Activated gamma-delta T cell treated with anti-CD3 and anti-CD28 coated beads, Interleukin-2, amount 50 U/mL, for 16 hours (primary cell): ENCODE results near the gene ERC2.

ENCODE experiments used
- DNase-seq: peaks from one replicate; pipeline ENCODE4 v3.0.0-alpha.2; 2020; ENCODE audit warnings: low read depth

The ERC2 gene

DNA sequence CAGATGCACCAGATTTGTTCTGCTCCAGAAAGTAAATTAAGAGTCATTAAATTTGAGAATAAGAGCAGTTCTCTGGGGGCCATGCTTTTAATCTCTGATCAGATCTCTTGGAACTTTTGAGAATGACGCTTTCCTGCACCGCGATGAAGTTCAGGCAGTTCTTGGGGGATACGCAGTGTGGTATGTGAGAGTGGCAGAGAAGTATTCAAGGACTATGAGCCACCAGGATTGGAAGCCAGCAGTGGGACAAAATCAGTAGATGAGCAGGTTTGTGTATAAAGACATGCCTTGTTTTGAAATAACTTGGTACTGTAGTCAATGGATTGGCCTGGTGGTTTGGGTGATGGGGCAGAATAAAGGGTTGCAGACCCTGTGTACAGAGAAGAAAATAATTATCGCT, 483.6 kb downstream of the ERC2 start:
- DNase-seq, result no peak

DNA sequence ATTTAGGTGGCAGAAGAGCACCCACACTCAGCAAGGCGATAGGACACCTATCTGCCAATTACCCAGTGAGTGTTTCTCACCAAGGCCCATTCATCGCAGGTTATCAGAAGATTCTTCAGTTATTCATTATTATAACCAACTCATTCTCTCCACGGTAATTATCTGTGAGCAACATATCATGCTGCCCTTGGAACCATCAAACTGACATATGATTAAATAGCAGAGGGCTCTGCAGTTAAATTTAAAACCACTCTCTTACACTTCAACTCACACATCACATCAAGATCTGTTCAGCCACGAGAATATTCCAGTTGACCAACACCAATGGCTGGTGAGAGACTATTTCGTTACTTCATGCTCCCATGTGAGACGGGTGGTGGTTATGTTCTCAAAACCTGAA, 489.3 kb downstream of the ERC2 start:
- no peak for DNase-seq

DNA sequence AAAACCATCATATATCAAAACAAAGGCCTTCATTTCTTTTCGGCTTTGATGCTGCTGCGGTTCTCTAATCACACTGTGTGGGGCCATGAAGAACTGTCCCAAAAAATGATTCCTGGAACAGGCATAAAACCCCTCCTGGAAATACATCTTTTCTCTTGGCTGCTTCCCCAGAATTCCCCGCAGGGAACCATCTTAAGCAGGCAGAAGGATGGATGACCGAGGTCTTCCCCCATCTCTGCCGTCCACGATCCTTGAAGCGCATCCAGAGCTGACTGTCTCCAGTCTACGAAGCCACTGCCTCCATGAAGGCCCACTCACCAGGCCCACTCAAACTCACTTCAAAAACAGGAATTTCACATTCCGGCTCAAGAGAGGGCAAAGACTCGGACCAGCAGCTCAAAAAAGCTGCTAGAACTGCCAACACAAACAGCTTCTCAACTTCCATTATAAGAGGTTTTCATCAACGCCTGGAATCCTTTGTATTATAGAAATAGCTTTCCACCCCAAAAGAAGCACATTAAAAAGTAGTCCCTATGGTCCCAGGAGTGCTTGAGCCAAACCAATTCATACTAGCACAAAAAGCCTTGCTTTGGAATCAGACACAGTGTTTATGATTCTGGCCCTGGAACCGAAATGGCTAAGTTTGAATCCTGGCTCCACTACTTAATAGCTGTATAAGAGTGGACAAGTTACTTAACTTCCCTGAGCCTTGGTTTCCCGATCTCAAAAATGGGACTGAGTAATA, 493.7 kb downstream of the ERC2 start:
- DNase-seq, result no peak

DNA sequence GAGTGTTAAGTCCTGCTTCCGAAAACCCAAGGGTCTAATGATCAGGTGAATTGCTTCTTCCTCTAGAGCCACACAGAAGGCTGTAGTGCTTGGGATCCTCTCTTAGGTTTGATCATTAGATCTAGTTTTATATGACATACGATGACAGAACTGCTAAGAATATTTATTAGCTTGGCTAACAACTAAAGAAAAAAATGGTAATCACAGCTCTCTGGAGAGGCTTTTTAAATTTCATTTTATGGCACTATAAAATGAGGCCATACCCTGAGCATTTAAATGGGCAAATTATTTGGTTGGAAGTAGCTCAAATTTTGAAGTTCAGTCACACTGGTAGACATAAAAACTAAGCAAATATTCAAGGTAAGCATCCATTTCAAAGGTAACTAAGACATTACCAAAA, 498.6 kb downstream of the ERC2 start:
- DNase-seq, result no peak

DNA sequence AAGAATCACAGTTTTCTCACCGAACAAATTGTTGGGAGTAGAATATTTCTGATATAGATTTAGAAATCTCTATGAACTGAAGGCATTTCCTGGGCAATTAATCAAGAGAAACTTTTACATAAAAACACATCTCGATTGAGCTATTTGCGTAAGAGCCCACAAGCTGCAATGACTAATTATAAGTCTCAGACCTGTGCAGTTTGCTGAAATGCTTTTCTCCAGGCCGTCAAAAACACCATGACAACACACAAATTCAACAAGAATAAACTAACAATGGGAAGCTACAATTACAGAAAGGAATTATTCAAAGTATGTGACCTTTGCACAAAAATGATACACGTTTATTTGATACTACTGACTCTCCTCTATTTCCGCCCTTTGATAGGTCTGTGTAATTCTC, 499.9 kb downstream of the ERC2 start:
- no peak for DNase-seq

DNA sequence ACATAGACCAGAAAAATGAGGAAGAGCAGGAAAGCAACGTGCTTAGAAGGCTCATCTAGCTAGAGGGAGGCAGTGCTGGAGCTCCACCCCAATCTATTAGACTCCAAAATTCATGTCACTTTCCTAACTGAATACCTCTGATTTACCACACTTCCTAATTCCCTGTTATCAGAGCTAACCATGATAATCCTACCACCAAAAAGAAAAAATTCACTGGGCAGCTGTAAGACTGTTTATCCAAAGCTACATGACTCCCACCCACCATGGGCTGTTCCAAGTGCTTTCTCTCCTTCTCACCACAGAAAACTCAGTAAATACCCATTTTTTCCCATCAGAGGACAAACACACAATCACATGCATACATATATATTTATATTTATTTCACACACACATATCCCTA, 501.7 kb downstream of the ERC2 start:
- DNase-seq, result no peak

DNA sequence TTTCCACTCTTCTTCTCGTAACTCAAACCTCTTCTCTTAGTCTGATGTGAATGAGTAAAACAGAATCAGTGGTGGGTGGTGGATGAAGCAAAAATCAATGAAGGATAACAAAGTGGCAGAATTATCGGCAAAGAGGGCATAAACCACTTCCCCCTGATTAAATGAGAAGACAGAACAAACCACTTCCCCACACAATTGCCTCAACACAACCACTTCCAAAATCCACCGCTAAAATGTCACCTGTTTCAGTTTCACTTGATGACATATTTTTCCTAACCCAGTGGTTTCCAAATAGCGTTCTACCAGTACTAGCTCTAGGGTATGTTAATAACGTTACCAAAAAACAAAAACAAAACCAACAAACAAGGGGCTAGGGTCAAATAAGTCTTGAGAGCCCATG, 502.5 kb downstream of the ERC2 start:
- no peak for DNase-seq

DNA sequence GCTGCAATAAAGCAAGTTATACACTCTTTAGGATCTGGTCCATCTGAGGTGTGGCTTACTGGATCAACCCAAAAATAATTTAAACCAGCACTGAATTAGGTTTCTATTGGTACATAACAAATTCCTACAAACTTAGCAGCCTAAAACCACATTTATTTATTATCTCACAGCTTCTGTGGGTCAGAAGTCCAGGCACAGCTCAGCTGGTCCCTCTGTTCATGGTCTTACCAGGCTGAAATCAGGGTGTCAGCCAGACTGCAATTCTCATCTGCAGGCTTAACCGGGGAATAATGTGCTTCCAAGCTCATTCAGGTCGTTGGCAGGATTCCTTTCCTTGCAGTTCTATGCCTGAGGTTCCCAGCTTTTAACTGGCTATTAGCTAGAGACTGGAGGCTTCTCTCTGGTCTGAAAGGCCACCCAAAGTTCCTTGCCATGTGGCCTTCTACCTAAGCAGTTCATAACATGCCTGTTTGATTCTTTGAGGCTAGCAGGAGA, 503.7 kb downstream of the ERC2 start:
- DNase-seq, result no peak

DNA sequence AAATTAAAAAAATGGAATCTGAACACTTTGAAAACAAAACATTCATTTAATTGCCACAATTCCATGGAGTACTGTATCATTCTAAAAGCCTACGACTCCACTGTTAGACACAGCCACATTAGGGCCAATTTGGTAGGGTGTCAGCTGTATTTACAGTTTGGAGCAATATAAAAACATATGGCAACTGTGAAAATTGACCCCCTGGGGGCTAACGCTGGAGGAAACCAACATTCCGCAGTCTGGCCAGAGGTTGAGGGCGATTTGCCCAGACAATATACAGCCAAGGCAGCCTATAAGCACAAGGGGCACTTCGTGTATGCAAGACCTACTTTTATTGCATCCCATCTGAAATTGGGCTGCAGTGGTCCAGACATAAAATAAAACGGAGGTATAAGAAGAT, 504.7 kb downstream of the ERC2 start:
- DNase-seq, result no peak

DNA sequence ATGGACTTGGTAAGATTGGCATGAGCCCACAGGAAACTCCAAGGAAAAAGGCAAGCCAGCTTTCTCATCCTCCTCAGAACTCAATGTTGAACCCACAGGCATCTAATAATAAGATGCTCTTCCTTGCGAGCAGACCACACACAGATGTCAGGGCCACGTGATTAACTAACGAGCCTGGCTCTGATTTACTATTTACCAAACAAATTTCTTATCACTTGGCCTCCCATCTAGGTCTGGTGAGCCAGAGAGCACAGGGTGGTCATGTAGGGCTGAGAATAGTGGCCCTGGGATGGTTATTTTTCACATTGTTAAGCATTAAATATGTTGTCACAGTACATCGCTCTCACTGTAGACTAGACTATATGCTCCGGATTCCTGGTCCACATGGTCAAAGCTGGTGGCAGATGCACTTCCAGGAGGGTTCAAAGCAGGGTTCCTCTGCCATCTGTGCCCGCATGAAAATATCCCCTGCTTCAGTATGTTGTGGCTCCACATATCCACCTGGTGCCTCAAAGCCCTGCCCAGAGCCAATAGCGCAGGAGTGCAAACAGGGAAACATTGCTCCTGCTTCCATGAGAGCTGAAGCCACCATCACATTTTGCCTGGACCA, 508.7 kb downstream of the ERC2 start:
- no peak for DNase-seq

DNA sequence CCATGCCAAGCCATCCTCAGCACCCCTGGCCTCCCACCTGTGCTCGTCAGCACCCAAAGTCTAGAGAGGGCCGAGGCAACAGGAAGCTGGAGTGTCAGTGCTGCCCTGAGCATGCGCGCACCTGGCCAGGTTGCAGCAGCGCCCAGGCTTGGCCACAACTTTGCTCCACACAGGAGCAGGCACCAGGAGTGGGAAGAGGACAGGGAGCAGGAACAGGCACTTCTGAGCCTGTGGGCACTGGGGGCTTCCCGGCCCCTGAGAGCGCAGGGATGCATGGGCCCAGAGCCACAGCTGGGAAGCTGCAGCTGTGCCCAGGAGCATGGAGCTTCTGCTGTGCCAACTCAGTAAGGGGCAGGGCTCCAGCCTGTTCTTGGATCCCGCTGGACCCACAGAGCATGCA, 509.7 kb downstream of the ERC2 start:
- no peak for DNase-seq

DNA sequence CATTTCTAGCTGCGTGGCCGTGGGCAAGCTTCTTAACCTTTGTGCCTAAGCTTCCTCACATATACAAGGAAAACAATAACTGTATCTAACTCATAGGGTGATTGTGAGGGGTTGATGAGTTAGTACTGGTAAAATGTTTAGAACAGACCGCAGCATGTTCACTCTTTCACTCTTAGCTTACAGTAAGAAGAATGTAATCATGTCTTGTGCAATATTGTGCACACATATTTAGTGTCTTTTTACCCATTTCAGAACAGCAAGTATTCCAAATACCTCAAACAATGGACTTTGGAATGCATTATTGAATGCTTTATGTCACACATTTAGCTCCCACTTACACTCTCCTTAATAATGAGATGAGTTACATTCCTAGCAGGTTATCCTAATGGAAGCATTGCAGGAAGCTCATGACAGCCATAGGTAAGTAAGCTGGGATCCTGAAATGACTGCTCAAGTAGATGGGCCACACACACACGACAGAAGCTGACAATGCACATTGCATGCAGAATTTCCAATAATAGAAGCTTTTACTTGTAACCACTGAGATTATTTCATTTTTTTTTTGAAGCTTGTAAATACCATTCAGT, 512.3 kb downstream of the ERC2 start:
- no peak for DNase-seq

DNA sequence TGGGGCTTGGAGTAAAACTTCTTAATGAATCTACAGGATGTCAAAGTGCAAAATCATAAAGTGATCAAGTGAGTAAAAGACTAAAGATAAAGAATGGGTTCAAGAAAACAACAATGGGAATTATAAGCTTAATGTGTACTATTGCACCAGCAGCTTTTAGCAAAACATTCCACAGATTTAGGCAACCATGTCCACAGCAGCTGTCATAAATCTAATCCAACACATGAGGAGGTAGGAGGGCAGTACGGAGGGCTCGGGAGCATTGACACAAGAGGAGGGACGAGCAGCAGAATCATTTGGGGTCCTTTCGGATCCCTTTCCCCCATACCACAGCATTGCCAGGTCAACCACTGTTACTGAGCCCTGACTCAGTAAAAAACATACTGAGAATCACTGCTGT, 516.9 kb downstream of the ERC2 start:
- no peak for DNase-seq

DNA sequence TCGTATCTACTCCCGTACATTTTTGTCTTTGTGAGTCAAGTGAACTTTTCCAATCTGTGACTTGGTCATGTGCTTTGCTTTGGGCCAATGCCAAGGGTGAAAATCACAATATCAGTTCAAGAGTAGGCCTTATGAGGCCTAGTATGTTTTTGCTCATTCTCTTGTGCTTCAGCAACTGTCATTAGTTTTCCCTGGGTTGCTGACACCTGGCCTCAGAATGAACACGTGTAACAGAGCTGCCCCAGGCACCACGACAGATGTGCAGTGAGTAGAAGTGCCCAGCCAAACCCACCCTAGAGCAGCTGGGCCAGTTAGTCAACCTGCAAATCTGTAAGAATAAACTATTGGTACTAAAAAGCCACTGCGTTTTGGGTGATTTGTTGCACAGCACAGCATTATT, 520.9 kb downstream of the ERC2 start:
- DNase-seq, result no peak

DNA sequence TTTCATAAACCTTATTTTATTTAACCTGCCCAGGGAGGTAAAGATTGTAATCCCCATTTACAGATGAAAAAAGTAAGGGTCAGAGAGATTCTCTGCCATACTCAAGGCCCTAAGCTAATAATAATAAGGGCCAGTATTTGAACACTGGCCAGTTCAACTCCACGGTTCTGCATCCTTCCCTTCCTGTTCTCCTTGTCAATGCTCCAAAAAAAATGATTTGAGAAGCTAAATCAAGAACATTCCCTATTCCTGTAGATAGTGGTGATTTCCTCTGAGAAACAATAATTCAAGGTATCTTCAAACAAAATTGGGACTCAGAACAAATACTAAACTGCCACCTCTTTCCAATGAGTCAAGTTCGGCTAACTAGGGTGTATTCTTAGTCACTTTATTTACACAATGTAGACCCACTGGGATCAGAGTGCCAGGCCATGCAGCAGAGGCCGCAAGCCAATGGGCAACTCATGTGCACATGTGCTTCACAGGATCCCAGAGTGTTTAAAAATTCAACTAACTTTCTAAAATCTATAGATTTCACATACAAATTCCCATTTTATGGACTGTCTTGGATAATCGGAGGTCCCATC, 521.6 kb downstream of the ERC2 start:
- DNase-seq, result no peak

DNA sequence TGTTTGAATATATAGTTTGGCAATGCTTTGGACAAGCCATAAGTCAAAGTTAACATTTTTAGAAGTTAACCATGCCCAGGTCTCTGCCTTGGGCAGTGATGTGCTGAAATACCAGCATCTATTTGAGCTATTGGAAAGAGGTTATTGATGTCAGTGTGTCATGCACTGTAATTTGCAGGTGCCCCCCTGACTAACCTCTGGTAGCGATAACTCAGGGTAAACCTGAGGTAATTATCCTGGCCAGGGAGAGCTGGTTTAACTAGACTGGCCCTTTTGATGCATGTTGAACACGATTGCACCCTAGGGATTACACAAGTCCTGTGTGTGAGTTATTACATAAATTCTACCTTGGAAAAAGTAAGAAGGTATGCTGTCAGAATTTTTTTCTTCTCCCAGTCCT, 525.4 kb downstream of the ERC2 start:
- DNase-seq, result no peak

DNA sequence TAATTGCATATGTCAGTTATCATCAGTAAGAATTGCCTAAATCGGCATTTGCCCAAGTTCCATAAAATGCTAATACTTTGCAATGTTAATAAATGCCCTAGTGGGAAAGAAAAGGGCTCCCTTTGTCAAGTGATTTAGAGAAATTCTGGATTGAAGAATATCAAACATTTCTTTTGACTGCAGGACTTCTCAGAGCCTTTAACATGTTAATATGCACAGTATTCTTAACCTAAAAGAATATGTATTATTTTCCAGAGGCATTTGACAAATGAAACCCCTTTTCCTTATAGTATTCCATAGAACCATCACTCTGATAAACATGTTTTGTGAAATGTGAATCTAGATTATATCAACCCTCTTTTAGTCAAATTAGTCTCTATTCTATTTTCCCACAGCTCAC, 529.0 kb downstream of the ERC2 start:
- no peak for DNase-seq

DNA sequence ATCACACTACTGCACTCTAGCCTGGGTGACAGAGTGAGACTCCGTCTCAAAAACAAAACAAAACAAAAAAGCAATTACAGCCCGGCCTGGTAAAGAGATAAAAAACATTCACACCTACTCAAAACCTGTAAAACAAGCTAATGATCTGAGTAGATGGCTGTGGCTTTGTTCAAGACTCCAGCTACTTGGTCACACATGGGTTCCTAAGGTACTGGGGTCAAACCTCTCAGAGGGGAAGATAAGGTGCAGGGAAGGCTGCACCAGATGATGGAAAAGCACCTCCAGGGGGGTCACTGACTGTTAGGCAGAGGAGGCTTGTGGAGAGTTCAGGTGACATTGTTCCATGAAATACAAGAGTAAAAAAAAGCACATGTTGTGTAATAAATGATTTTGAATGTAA, 531.0 kb downstream of the ERC2 start:
- DNase-seq, result no peak

DNA sequence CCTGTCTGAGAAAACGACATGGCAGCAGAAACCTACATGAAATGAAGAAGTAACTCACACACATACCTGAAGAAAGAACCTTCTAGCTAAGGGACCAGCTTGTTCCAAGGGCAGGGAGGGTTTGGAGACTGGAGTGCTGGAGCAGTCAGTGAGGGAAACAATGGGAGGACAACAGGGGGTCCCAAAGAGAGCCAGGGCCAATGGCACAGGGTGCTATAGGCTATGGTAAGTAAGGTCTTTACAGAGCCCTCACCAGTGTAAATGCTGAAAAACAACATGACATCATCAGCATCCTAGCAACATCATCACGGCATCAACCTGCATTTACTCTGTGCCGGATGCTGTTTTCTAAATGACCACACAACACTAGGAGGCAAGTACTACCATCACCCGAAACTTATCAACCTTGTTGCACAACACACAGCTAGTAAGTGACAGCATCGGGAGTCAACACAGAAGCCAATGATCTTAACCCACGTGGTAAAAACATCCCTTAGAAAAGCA, 531.7 kb downstream of the ERC2 start:
- DNase-seq, result no peak

DNA sequence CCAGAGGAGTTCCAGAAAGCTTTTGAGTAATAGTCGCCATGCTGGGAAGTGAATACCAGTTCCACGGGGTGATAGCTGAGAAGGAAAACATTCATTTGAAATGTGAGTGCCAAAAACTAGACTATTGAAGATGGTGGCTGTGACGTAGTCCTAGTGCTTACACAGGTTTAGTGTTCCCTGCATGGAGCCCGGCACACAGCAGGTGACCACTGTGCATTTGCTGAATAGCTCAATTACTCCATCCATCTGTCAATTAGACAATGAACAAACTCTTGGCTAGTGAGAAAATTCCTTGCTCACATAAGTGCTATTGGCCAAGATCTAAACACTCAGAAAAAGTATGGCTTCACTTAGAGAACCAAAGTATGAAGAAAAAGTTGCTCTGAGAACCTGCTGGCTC, 533.0 kb downstream of the ERC2 start:
- DNase-seq, result no peak

DNA sequence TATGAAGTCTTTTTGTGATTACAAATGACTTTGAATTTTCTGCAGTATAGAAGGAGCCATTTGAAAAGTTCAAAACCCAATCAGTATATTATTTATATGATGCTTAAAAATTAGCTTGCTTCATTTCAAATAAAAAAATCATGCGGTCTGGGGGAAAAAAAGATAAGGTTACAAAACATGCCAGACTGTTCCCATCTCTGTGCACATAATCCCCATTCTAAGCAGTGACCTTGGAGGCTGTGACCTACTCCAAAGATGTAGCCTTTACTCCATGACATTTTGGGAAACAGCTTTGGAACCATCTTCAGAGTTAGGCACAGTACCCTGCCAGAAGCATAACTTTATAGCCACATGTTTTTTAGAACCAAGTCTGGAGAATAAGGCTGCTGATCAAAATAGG, 533.5 kb downstream of the ERC2 start:
- no peak for DNase-seq

DNA sequence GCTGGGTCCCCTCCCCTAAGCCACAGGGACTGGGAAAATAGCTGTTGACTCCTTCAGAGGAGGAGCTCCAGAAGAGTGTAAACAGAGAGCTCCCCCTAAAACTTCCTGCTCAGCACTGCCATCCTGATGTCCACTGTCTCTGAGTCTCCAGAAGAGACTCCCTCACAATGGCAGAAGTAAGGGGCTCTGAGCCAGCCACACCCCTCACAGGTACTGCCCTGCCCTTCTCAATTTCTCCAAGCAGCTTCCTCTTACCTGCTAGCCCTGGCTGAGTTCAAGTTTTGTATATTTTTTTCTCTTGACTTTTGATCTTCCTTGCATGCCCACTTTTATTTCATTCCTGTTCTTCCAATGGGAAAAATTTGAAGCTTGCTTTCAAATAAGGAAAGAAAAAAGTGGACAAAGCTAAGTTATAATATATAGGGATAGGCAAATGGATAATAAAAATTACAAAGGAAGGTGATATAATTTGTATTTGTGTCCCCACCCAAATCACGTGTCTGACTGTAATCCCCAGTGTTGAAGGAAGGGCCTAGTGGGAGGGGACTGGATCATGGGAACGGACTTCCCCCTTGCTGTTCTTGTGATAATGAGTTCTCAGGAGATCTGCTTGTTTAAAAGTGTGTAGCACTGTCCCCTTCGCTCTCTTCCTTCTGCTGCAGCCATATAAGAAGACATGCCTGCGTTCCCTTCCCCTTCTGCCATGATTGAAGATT, 539.0 kb downstream of the ERC2 start:
- no peak for DNase-seq
